A673 (cell line): ENCODE data around the gene F8. TPM values are rescaled to one million over a fixed set of nuclear protein-coding genes. Genes with fewer than 3 reads are reported as not detected.

Experiments
- BruUV-seq: library from RNA; stranded (reverse); fragments of 400-500 nt; replicated peaks from 2 replicates; lab custom pipeline; 2021; lab: Mats Ljungman, UMichigan
- CTCF ChIA-PET: fragments of 300-600 bp; sonication (Branson Sonifier 250); formaldehyde crosslinking; loops from one replicate; lab custom pipeline; 2022; ENCODE audit warnings: antibody characterized with exemption; lab: Charles Lee
- POLR2A ChIA-PET: fragments of 300-600 bp; sonication (Branson Sonifier 250); formaldehyde crosslinking; loops from one replicate; lab custom pipeline; 2022; ENCODE audit warnings: antibody characterized with exemption; ENCODE audit not compliant: low non-redundant PET; lab: Charles Lee
- DNase-seq: peaks from one replicate; pipeline ENCODE4 v3.0.0-alpha.2; 2015; ENCODE audit warnings: low spot score
- H3K27ac ChIP-seq: fragments of 200-600 bp; sonication (generic); 2 replicates; pipeline ENCODE4 v1.5.1; 2016; ENCODE audit warnings: mixed run types, low read depth, mild to moderate bottlenecking, mixed read lengths, antibody characterized with exemption, low read length; ENCODE audit not compliant: poor library complexity, severe bottlenecking
- H3K27me3 ChIP-seq: fragments of 200-600 bp; sonication (generic); replicated peaks from 2 replicates; pipeline ENCODE4 v1.6.1; 2017; ENCODE audit warnings: mixed run types, low read depth, mild to moderate bottlenecking, mixed read lengths, antibody characterized with exemption, low read length; ENCODE audit not compliant: insufficient read depth, poor library complexity
- H3K36me3 ChIP-seq: fragments of 200-600 bp; sonication (generic); 2 replicates; pipeline ENCODE4 v1.6.1; 2016; ENCODE audit warnings: mixed run types, mild to moderate bottlenecking, mixed read lengths, antibody characterized with exemption, low read length; ENCODE audit not compliant: insufficient read depth, poor library complexity, severe bottlenecking
- H3K4me1 ChIP-seq: fragments of 200-600 bp; sonication (generic); 2 replicates; pipeline ENCODE4 v1.6.1; 2017; ENCODE audit warnings: mixed run types, mild to moderate bottlenecking, mixed read lengths, antibody characterized with exemption, low read length; ENCODE audit not compliant: insufficient read depth, poor library complexity, severe bottlenecking
- H3K4me3 ChIP-seq: fragments of 200-600 bp; sonication (generic); 2 replicates; pipeline ENCODE4 v1.5.1; 2016; ENCODE audit warnings: low read depth, mixed run types, mild to moderate bottlenecking, mixed read lengths, low read length; ENCODE audit not compliant: poor library complexity, severe bottlenecking
- H3K9me3 ChIP-seq: fragments of 200-600 bp; sonication (generic); 2 replicates; pipeline ENCODE4 v1.6.1; 2016; ENCODE audit warnings: mixed run types, low read depth, mild to moderate bottlenecking, mixed read lengths, antibody characterized with exemption, low read length; ENCODE audit not compliant: poor library complexity, severe bottlenecking
- EZH2 ChIP-seq: fragments of 200-600 bp; sonication (generic); IDR thresholded peaks from 2 replicates; pipeline ENCODE4 v1.6.1; 2017; ENCODE audit warnings: borderline replicate concordance, low read depth, mild to moderate bottlenecking, mixed read lengths, antibody characterized with exemption, low read length; ENCODE audit not compliant: poor library complexity, severe bottlenecking
- intact Hi-C: fragments of 100-400 bp; cut with micrococcal nuclease; formaldehyde crosslinking; loops from one replicate; pipeline ENCODE4 v1.10.0; 2022; ENCODE audit not compliant: unreplicated experiment
- total RNA-seq: library from RNA; stranded (reverse); gene quantifications from 2 replicates; pipeline ENCODE4 v1.2.3, GENCODE V29; 2021
- TF ChIP-seq, protein P1 (sequence below): fragments of 300-800, 200-600 bp; sonication (generic); conservative IDR thresholded peaks from 2 replicates; pipeline ENCODE4 v1.5.1; 2017; ENCODE audit warnings: low read depth, mild to moderate bottlenecking, antibody characterized with exemption, low read length, moderate library complexity, mixed read lengths

F8 gene
- total RNA-seq, 1 experiment from 2014 or later: 1.1 TPM

DNA sequence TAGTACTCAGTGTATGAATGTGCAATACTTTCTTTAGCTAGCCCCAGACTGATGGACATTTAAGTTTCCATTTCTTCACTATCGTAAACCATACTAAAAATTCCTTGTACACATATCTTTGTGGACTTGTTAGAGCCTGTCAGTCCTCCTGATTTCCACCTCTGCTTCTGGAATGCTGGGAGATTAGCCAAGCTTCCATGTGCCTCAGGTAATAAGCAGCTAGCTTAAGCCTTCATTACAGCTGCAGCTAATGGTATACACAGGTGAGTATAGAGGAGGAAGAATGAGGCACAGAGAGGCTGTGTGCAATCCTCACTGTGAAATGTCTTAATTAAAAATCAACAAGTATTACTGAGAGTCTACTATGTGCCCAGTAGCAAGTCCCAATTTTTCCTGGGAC is 197.9 kb downstream of the F8 start:
- H3K27me3 ChIP-seq: no peaks in the 10 kb centered on the region
- no peaks in the 10 kb centered on the region for H3K36me3 ChIP-seq
- no TSS peak for BruUV-seq
- intact Hi-C loops: no loop called here
- no peak overlapping the region for H3K4me3 ChIP-seq
- ChIA-PET POLR2A (no interaction called here), CTCF (no interaction called here)
- no peak for DNase-seq
- no peaks in the 10 kb centered on the region for H3K4me1 ChIP-seq
- no peak overlapping the region for H3K27ac ChIP-seq
- H3K9me3 ChIP-seq: no peaks in the 10 kb centered on the region
- TF ChIP-seq EZH2: no peak
- TF ChIP-seq, protein P1, sequence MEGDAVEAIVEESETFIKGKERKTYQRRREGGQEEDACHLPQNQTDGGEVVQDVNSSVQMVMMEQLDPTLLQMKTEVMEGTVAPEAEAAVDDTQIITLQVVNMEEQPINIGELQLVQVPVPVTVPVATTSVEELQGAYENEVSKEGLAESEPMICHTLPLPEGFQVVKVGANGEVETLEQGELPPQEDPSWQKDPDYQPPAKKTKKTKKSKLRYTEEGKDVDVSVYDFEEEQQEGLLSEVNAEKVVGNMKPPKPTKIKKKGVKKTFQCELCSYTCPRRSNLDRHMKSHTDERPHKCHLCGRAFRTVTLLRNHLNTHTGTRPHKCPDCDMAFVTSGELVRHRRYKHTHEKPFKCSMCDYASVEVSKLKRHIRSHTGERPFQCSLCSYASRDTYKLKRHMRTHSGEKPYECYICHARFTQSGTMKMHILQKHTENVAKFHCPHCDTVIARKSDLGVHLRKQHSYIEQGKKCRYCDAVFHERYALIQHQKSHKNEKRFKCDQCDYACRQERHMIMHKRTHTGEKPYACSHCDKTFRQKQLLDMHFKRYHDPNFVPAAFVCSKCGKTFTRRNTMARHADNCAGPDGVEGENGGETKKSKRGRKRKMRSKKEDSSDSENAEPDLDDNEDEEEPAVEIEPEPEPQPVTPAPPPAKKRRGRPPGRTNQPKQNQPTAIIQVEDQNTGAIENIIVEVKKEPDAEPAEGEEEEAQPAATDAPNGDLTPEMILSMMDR: no peak

DNA sequence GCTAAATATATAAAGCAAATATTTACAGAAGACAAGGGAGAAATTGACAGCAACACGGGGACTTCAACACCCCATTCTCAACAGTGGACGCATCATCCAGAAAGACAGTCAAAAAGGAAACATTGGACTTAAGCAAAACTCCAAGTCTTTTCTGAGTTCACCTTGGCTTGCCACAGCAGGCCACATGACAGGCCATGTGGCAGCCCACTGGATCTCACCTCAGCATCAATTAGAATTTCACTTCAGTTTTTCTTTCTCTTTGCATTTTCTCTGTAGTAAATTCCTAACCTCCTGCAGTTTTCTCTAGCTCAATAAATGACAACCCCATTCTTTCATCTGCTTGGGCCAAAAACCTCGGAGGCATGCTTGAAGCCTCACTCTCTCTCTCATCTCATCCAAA is 200.5 kb downstream of the F8 start:
- Histone ChIP-seq H3K9me3 (no peaks in the 10 kb centered on the region), H3K27me3 (no peaks in the 10 kb centered on the region), H3K36me3 (no peaks in the 10 kb centered on the region), H3K27ac (no peak overlapping the region), H3K4me1 (no peaks in the 10 kb centered on the region), H3K4me3 (no peak overlapping the region)
- BruUV-seq: no TSS peak
- ChIA-PET CTCF (no interaction called here), POLR2A (no interaction called here)
- intact Hi-C loops: no loop called here
- no peak for TF ChIP-seq EZH2
- TF ChIP-seq, protein P1: no peak
- DNase-seq: no peak

DNA sequence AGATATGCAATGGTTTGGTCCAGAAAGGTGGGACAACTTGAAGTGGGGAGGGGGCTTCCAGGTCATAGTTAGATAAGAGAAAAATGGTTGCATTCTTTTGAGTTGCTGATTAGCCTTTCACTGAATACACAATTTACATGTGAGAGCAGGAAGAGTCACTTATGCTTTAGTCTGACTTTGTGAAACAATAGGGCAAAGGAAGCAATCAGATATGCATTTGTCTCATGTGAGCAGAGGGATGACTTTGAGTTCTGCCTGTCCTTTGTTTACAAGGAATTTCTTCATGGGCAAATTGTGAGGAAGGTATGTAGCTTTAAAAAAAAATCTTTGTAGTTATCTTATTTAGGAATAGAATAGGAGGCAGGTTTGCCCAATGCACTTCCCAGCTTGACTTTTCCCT is 201.0 kb downstream of the F8 start:
- POLR2A ChIA-PET: no interaction called here
- no peak for TF ChIP-seq EZH2
- TF ChIP-seq, protein P1: no peak

More for the DNA sequence above, 201.0 kb downstream of the F8 start:
- no peaks in the 10 kb centered on the region for H3K27me3 ChIP-seq
- H3K9me3 ChIP-seq: no peaks in the 10 kb centered on the region
- no peaks in the 10 kb centered on the region for H3K4me1 ChIP-seq
- intact Hi-C loops: no loop called here
- H3K36me3 ChIP-seq: no peaks in the 10 kb centered on the region
- CTCF ChIA-PET: no interaction called here
- no peak overlapping the region for H3K27ac ChIP-seq
- no TSS peak for BruUV-seq
- no peak overlapping the region for H3K4me3 ChIP-seq
- DNase-seq: no peak
